ENCODE measurements around the gene DISC1.

GRCh38 chr1:231838521-231838920 lies 211.9 kb downstream of the DISC1 start:
- TF ChIP-seq PPARA (CRISPR knock-in tag; IDR thresholded peaks at IDR 0.05; ENCODE audit: borderline replicate concordance) = no peak
- no peak for TF ChIP-seq ESRRG (CRISPR knock-in tag; IDR thresholded peaks at IDR 0.05)
- TF ChIP-seq OSR1 (CRISPR knock-in tag; IDR thresholded peaks at IDR 0.05) = no peak
- no peak for TF ChIP-seq GLIS3 (CRISPR knock-in tag; IDR thresholded peaks at IDR 0.05)
- no peak for TF ChIP-seq ZNF70 (CRISPR knock-in tag; IDR thresholded peaks at IDR 0.05)
- TF ChIP-seq, protein P1, sequence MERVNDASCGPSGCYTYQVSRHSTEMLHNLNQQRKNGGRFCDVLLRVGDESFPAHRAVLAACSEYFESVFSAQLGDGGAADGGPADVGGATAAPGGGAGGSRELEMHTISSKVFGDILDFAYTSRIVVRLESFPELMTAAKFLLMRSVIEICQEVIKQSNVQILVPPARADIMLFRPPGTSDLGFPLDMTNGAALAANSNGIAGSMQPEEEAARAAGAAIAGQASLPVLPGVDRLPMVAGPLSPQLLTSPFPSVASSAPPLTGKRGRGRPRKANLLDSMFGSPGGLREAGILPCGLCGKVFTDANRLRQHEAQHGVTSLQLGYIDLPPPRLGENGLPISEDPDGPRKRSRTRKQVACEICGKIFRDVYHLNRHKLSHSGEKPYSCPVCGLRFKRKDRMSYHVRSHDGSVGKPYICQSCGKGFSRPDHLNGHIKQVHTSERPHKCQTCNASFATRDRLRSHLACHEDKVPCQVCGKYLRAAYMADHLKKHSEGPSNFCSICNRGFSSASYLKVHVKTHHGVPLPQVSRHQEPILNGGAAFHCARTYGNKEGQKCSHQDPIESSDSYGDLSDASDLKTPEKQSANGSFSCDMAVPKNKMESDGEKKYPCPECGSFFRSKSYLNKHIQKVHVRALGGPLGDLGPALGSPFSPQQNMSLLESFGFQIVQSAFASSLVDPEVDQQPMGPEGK (CRISPR knock-in tag; IDR thresholded peaks at IDR 0.05; ENCODE audit: borderline replicate concordance) = no peak
- TF ChIP-seq RARB (CRISPR knock-in tag; IDR thresholded peaks at IDR 0.05) = no peak
- no peak for TF ChIP-seq TCF4 (CRISPR knock-in tag; IDR thresholded peaks at IDR 0.05; ENCODE audit: borderline replicate concordance)
- TF ChIP-seq ARNTL (CRISPR knock-in tag; IDR thresholded peaks at IDR 0.05; ENCODE audit: borderline replicate concordance, low read depth) = no peak
- no peak for TF ChIP-seq CREB5 (CRISPR knock-in tag; IDR thresholded peaks at IDR 0.05; ENCODE audit: low read depth)
- no peak for TF ChIP-seq POU6F1 (CRISPR knock-in tag; IDR thresholded peaks at IDR 0.05; ENCODE audit: borderline replicate concordance, low read depth)
- no peak for TF ChIP-seq TSHZ2 (CRISPR knock-in tag; IDR thresholded peaks at IDR 0.05)
- no peak for TF ChIP-seq CSRNP3 (CRISPR knock-in tag; IDR thresholded peaks at IDR 0.05)
